GM12878 (cell line): ENCODE data around the gene TSNAX. TPM values are rescaled to one million over a fixed set of nuclear protein-coding genes. Genes with fewer than 3 reads are reported as not detected.

Experiments
- ATAC-seq: fragments of 200-7000 bp; cut with Tn5 transposase; 3 replicates; pipeline ENCODE4 v1.9.1; 2020; ENCODE audit warnings: mild to moderate bottlenecking, moderate library complexity
- BruUV-seq: library from RNA; stranded (reverse); fragments of 400-500 nt; replicated peaks from 2 replicates; lab custom pipeline; 2021; lab: Mats Ljungman, UMichigan
- CTCF ChIA-PET: fragments of 300-600 bp; sonication (Branson Sonifier 250); formaldehyde crosslinking; extraction: SDS; loops from one replicate; lab custom pipeline; 2021; ENCODE audit warnings: inconsistent platforms; lab: Yijun Ruan, JAX
- POLR2A ChIA-PET: fragments of 350-600 bp; formaldehyde crosslinking; extraction: SDS; loops from one replicate; lab custom pipeline; 2021; ENCODE audit warnings: inconsistent platforms; lab: Charles Lee
- RAD21 ChIA-PET: fragments of 300-600 bp; sonication (Branson Sonifier 250); formaldehyde crosslinking; loops from one replicate; lab custom pipeline; 2023; ENCODE audit warnings: antibody characterized with exemption; ENCODE audit not compliant: unreplicated experiment; lab: Charles Lee
- SMC1A ChIA-PET: fragments of 300-600 bp; sonication (Branson Sonifier 250); formaldehyde crosslinking; loops from one replicate; lab custom pipeline; 2023; ENCODE audit not compliant: unreplicated experiment, uncharacterized antibody; lab: Charles Lee
- DNase-seq: peaks from one replicate; pipeline ENCODE4 v3.0.0-alpha.2; 2011; ENCODE audit warnings: low read depth, low spot score
- FAIRE-seq: peaks from 3 replicates; lab custom pipeline; 2011; peaks lifted over from hg19 to GRCh38; lab: Jason Lieb, UNC
- H2AFZ ChIP-seq: 2 replicates; pipeline ENCODE4 v1.6.0; 2011; ENCODE audit warnings: low read depth, low read length, control low read depth; ENCODE audit not compliant: control insufficient read depth
- H3K27ac ChIP-seq: 2 replicates; pipeline ENCODE4 v1.5.1; 2011; ENCODE audit warnings: control low read depth; ENCODE audit not compliant: control insufficient read depth, insufficient read depth
- H3K27me3 ChIP-seq, 2 experiments: replicated peaks in 1 of 2; 2 replicates each; pipeline versions ENCODE4 v1.6.0 to v1.6.1; 2011; ENCODE audit warnings: low read length in 1 of 2; ENCODE audit not compliant: control insufficient read depth in 2 of 2, insufficient read depth in 2 of 2
- H3K36me3 ChIP-seq, 2 experiments: 2 replicates each; pipeline ENCODE4 v1.5.1; 2011; ENCODE audit warnings: low read length in 1 of 2; ENCODE audit not compliant: control insufficient read depth in 2 of 2, insufficient read depth in 2 of 2
- H3K4me1 ChIP-seq: 2 replicates; pipeline ENCODE4 v1.6.1; 2011; ENCODE audit warnings: mild to moderate bottlenecking, low read length, moderate library complexity, mixed read lengths; ENCODE audit not compliant: control insufficient read depth, insufficient read depth
- H3K4me2 ChIP-seq: 2 replicates; pipeline ENCODE4 v1.6.0; 2011; ENCODE audit warnings: control low read depth; ENCODE audit not compliant: control insufficient read depth, insufficient read depth
- H3K4me3 ChIP-seq: fragments of 200-600 bp; sonication (generic); 2 replicates; pipeline ENCODE4 v1.5.1; 2016
- H3K79me2 ChIP-seq: 2 replicates; pipeline ENCODE4 v1.6.0; 2011; ENCODE audit warnings: low read length; ENCODE audit not compliant: control insufficient read depth, insufficient read depth
- H3K9ac ChIP-seq: 2 replicates; pipeline ENCODE4 v1.8.0; 2011; ENCODE audit warnings: low read length, control low read depth, mixed read lengths; ENCODE audit not compliant: control insufficient read depth, insufficient read depth
- H3K9me3 ChIP-seq: replicated peaks from 3 replicates; pipeline ENCODE4 v1.5.1; 2011; ENCODE audit warnings: mild to moderate bottlenecking, low read length; ENCODE audit not compliant: control insufficient read depth, insufficient read depth
- H4K20me1 ChIP-seq: 2 replicates; pipeline ENCODE4 v1.6.0; 2011; ENCODE audit not compliant: control insufficient read depth, insufficient read depth
- BACH1 ChIP-seq: fragments of 450-650 bp; IDR thresholded peaks from 2 replicates; pipeline ENCODE4 v1.6.1; 2017; ENCODE audit warnings: mild to moderate bottlenecking, borderline replicate concordance
- BRCA1 ChIP-seq: IDR thresholded peaks from 2 replicates; pipeline ENCODE4 v1.6.1; 2011; ENCODE audit warnings: low read depth, low read length, improper control_type of control experiment
- CHD2 ChIP-seq: IDR thresholded peaks from 2 replicates; pipeline ENCODE4 v1.6.1; 2011; ENCODE audit warnings: low read depth, low read length, improper control_type of control experiment, borderline replicate concordance
- EGR1 ChIP-seq, 2 experiments: IDR thresholded peaks; 1 replicate in 1 of 2; 2 replicates in 1 of 2; pipeline ENCODE4 v1.6.1; 2011 to 2012; ENCODE audit warnings: low read depth in 2 of 2, low read length in 2 of 2, borderline replicate concordance in 1 of 2, mild to moderate bottlenecking in 1 of 2, moderate library complexity in 1 of 2
- EP300 ChIP-seq, 2 experiments: fragments of 150-350 bp in 1 of 2; IDR thresholded peaks; 2 replicates each; pipeline ENCODE4 v1.6.1; 2011 to 2012; ENCODE audit warnings: low read depth in 2 of 2, low read length in 2 of 2, borderline replicate concordance in 1 of 2, improper control_type of control experiment in 1 of 2, inconsistent platforms in 1 of 2; ENCODE audit not compliant: control insufficient read depth in 1 of 2
- EZH2 ChIP-seq: IDR thresholded peaks from 2 replicates; pipeline ENCODE4 v1.6.1; 2012; ENCODE audit warnings: low read depth, mild to moderate bottlenecking, control low read depth, inconsistent platforms, low read length, borderline replicate concordance; ENCODE audit not compliant: control insufficient read depth
- FOXM1 ChIP-seq: IDR thresholded peaks from 2 replicates; pipeline ENCODE4 v1.6.1; 2012; ENCODE audit warnings: low read depth, mild to moderate bottlenecking, inconsistent platforms, low read length, moderate library complexity
- HDAC2 ChIP-seq: fragments of 200-600 bp; sonication (generic); IDR thresholded peaks from 2 replicates; pipeline ENCODE4 v1.6.1; 2017
- IKZF1 ChIP-seq: fragments of 450-650 bp; conservative IDR thresholded peaks from 2 replicates; pipeline ENCODE4 v1.6.1; 2017; ENCODE audit warnings: antibody characterized with exemption, mild to moderate bottlenecking
- MEF2B ChIP-seq: fragments of 450-650 bp; IDR thresholded peaks from 2 replicates; pipeline ENCODE4 v1.6.1; 2018; ENCODE audit warnings: mild to moderate bottlenecking, moderate library complexity; ENCODE audit not compliant: partially characterized antibody, poor library complexity, severe bottlenecking
- MTA2 ChIP-seq: fragments of 450-650 bp; IDR thresholded peaks from 2 replicates; pipeline ENCODE4 v1.6.1; 2016; ENCODE audit warnings: low read depth, mild to moderate bottlenecking, moderate library complexity
- SREBF2 ChIP-seq: IDR thresholded peaks from 2 replicates; pipeline ENCODE4 v1.6.1; 2012; ENCODE audit warnings: mild to moderate bottlenecking, low read length
- TARDBP ChIP-seq: IDR thresholded peaks from 2 replicates; pipeline ENCODE4 v1.6.1; 2016; ENCODE audit warnings: borderline replicate concordance
- ZBED1 ChIP-seq: IDR thresholded peaks from 2 replicates; pipeline ENCODE4 v1.6.1; 2016; ENCODE audit warnings: borderline replicate concordance
- ZNF24 ChIP-seq: fragments of 450-650 bp; IDR thresholded peaks from 2 replicates; pipeline ENCODE4 v1.6.1; 2017; ENCODE audit warnings: antibody characterized with exemption, mild to moderate bottlenecking
- WGBS: methylation state at CpG from one replicate; pipeline ENCODE4 v1.1.6; 2016; ENCODE audit warnings: low lambda C conversion rate; ENCODE audit not compliant: insufficient replicate concordance, insufficient coverage; ENCODE audit errors: missing lambda C conversion rate; 5-methylcytosine and 5-hydroxymethylcytosine counted together
- in situ Hi-C: fragments of 300-500 bp; cut with MboI; formaldehyde crosslinking; loops from 9 replicates; pipeline ENCODE4 v1.14.3; 2018; ENCODE audit warnings: mixed read lengths
- intact Hi-C: fragments of 100-400 bp; cut with micrococcal nuclease; formaldehyde crosslinking; loops from one replicate; pipeline ENCODE4 v1.14.2; 2022; ENCODE audit not compliant: unreplicated experiment
- polyA plus RNA-seq, 11 experiments: library from polyadenylated mRNA; depleted of rRNA in 4 of 11; unstranded in 6 of 11; stranded (reverse) in 5 of 11; fragments of >200 nt; fragmentation: Nextera tagmentation in 4 of 11; fragmentation: Illumina TruSeq in 1 of 11; extraction: Ambion mirVana in 4 of 11; extraction: Trizol in 1 of 11; gene quantifications; 1 replicate in 1 of 11; 2 replicates in 10 of 11; pipeline versions ENCODE4 v1.2.1 to v1.2.3, GENCODE V29; 2011 to 2016; ENCODE audit warnings: inconsistent platforms in 2 of 11, missing spikeins in 2 of 11, low read depth in 1 of 11
- total RNA-seq, 4 experiments: library from RNA; depleted of rRNA in 3 of 4; stranded (reverse); fragments of >200 nt in 3 of 4; fragmentation: Illumina TruSeq in 1 of 4; extraction: Trizol in 1 of 4; gene quantifications; 2 replicates each; pipeline versions ENCODE4 v1.2.1 to v1.2.3, GENCODE V29; 2013 to 2021
- TF ChIP-seq, protein P1 (sequence below): fragments of 450-650 bp; IDR thresholded peaks from 2 replicates; pipeline ENCODE4 v1.6.1; 2018; ENCODE audit warnings: mild to moderate bottlenecking, low read depth, moderate library complexity; ENCODE audit not compliant: partially characterized antibody
- TF ChIP-seq, protein P2 (sequence below): fragments of 150-350 bp; IDR thresholded peaks from 2 replicates; pipeline ENCODE4 v1.6.1; 2014; ENCODE audit warnings: mild to moderate bottlenecking, low read depth, low read length

The TSNAX gene
- total and polyA plus RNA-seq, 10 of the 15 experiments (the other 5 are each of a cell fraction or from before 2014, with no cell fraction given) = 24.8 to 49.7 (median 35.6) TPM

DNA sequence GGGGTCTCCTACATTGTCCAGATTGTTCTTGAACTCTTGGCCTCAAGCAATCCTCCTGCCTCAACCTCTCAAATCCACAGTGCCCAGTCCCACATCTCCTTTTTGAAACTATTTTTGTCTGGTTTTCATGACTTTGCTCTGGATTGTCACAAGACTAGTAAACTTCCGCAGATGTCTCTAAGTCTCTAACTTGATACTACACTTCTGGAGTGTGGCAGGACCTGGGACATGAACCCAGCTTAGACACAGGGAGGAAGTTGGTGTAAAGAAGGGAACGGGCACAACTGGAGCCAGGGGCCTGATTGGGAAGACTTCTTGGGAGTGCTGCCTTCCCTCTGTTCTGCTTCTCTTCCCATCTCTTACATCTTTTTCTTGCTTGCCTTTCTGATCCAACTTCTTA lies 81.9 kb downstream of the TSNAX start (continued):
- TF ChIP-seq, protein P1, sequence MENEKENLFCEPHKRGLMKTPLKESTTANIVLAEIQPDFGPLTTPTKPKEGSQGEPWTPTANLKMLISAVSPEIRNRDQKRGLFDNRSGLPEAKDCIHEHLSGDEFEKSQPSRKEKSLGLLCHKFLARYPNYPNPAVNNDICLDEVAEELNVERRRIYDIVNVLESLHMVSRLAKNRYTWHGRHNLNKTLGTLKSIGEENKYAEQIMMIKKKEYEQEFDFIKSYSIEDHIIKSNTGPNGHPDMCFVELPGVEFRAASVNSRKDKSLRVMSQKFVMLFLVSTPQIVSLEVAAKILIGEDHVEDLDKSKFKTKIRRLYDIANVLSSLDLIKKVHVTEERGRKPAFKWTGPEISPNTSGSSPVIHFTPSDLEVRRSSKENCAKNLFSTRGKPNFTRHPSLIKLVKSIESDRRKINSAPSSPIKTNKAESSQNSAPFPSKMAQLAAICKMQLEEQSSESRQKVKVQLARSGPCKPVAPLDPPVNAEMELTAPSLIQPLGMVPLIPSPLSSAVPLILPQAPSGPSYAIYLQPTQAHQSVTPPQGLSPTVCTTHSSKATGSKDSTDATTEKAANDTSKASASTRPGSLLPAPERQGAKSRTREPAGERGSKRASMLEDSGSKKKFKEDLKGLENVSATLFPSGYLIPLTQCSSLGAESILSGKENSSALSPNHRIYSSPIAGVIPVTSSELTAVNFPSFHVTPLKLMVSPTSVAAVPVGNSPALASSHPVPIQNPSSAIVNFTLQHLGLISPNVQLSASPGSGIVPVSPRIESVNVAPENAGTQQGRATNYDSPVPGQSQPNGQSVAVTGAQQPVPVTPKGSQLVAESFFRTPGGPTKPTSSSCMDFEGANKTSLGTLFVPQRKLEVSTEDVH = no peak
- TF ChIP-seq ZNF24 (no peak), EP300 (IDR thresholded peaks at IDR 0.05; ENCODE audit: borderline replicate concordance in 1 of 2, control insufficient read depth in 1 of 2, low read depth in 2 of 2, low read length in 2 of 2) (no peak), EZH2 (no peak), MEF2B (no peak), BACH1 (no peak)

DNA sequence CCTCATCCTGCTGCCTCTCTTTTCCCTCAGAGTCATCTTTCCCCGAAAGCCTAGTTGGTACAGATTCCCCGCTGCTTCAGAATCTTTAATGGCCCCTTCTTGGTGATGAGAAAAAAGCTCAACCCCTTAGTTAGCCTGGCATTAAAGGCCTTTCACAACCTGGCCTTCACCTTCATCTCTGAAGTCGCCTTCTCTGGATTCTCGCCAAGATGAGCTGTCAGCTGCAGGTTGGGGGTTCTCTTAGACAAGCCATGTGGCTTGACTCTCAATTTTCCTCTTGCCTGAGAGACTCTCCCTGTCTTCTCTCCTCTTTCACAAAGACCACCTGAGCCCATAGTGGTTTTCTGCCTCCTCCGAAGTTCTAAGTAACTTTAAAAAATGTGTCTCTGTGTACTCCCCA lies 82.6 kb downstream of the TSNAX start:
- H3K36me3 ChIP-seq = no peaks in the 10 kb centered on the region
- H4K20me1 ChIP-seq = no peaks in the 10 kb centered on the region
- ATAC-seq (no peak), FAIRE-seq (no peak), DNase-seq (no peak)
- ChIA-PET CTCF (no interaction called here), SMC1A (no interaction called here), POLR2A (no interaction called here), RAD21 (no interaction called here)
- in situ Hi-C loops (no loop called here), intact Hi-C loops (no loop called here)
- H3K9me3 ChIP-seq = peaks cover 21% of the 10 kb centered on the region; the same call in 2 of the 3 replicates
- no peaks in the 10 kb centered on the region; a peak in 1 of 4 replicates for H3K27me3 ChIP-seq
- H3K9ac ChIP-seq = no peak overlapping the region
- no TSS peak for BruUV-seq
- no peak overlapping the region for H3K4me3 ChIP-seq
- no peak overlapping the region for H2AFZ ChIP-seq
- no peak overlapping the region for H3K27ac ChIP-seq
- H3K4me1 ChIP-seq = peaks cover 35% of the 10 kb centered on the region
- H3K4me2 ChIP-seq = no peak overlapping the region
- WGBS = 91% methylated on average over 5 of the region's 5 CpGs
- H3K79me2 ChIP-seq = no peaks in the 10 kb centered on the region
- TF ChIP-seq BRCA1 = no peak
- no peak for TF ChIP-seq FOXM1
- TF ChIP-seq HDAC2 = no peak
- TF ChIP-seq TARDBP = no peak
- no peak for TF ChIP-seq SREBF2
- TF ChIP-seq, protein P1 = no peak
- no peak for TF ChIP-seq EGR1 (IDR thresholded peaks at IDR 0.05; ENCODE audit: borderline replicate concordance in 1 of 2, low read depth in 2 of 2, low read length in 2 of 2)
- no peak for TF ChIP-seq ZBED1
- TF ChIP-seq, protein P2, sequence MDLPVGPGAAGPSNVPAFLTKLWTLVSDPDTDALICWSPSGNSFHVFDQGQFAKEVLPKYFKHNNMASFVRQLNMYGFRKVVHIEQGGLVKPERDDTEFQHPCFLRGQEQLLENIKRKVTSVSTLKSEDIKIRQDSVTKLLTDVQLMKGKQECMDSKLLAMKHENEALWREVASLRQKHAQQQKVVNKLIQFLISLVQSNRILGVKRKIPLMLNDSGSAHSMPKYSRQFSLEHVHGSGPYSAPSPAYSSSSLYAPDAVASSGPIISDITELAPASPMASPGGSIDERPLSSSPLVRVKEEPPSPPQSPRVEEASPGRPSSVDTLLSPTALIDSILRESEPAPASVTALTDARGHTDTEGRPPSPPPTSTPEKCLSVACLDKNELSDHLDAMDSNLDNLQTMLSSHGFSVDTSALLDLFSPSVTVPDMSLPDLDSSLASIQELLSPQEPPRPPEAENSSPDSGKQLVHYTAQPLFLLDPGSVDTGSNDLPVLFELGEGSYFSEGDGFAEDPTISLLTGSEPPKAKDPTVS = no peak
- no peak for TF ChIP-seq MTA2
- TF ChIP-seq CHD2 = no peak
- TF ChIP-seq IKZF1 = no peak
